Amniotic stem cell (primary cell): ENCODE data around the gene WIPI1.
A peak's percentile ranks its signal among the peaks of the same experiment; 100 is the strongest.
"Not testable (repeated sequence)": the region's sequence is repeated elsewhere in the genome, so short reads cannot be mapped to it uniquely, and the experiment has no call there.

Experiments used
- DNase-seq: peaks from one replicate; lab custom pipeline; 2025; lab: John Stamatoyannopoulos, UW

Gene WIPI1

DNA sequence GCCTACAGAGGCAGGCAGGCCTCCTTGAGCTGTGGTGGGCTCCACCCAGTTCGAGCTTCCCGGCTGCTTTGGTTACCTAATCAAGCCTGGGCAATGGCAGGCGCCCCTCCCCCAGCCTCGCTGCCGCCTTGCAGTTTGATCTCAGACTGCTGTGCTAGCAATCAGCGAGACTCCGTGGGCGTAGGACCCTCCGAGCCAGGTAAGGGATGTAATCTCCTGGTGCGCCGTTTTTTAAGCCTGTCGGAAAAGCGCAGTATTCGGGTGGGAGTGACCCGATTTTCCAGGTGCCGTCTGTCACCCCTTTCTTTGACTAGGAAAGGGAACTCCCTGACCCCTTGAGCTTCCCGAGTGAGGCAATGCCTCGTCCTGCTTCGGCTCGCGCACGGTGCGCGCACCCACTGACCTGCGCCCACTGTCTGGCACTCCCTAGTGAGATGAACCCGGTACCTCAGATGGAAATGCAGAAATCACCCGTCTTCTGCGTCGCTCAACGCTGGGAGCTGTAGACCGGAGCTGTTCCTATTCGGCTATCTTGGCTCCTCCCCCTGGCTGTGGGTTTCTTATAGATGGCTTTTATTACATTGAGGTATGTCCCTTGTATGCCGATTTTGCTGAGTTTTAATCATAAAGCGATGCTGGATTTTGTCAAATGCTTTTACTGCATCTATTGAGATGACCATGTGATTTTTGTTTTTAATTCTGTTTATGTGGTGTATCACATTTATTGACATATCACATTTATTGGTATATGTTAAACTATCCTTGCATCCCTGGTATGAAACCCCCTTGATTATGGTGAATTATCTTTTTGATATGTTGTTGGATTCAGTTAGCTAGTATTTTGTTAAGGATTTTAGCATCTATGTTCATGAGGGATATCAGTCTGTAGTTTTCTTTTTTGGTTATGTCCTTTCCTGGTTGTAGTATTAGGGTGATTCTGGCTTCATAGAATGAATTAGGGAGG is 43.4 kb downstream of the WIPI1 start:
- DNase-seq = peak; percentile 6

DNA sequence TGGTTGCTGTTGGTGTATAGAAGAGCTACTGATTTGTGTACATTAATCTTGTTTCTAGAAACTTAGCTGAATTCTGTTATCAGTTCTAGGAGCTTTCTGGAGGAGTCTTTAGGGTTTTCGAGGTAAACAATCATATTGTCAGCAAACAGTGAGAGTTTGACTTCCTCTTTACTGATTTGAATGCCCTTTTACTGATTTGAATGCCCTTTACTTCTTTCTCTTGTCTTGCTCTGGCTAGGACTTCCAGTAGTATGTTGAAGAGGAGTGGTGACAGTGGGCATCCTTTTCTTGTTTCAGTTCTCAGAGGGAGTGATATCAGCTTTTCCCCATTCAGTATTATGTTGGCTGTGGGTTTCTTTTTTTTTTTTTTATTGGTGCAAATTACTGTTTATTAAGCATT is 49.6 kb downstream of the WIPI1 start:
- not testable (repeated sequence) for DNase-seq

DNA sequence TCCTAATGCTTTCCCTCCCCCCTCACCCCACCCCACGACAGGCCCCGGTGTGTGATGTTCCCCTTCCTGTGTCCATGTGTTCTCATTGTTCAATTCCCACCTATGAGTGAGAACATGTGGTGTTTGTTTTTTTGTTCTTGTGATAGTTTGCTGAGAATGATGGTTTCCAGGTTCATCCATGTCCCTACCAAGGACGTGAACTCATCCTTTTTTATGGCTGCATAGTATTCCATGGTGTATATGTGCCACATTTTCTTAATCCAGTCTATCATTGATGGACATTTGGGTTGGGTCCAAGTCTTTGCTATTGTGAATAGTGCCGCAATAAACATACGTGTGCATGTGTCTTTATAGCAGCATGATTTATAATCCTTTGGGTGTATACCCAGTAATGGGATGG is 53.5 kb downstream of the WIPI1 start:
- not testable (repeated sequence) for DNase-seq

DNA sequence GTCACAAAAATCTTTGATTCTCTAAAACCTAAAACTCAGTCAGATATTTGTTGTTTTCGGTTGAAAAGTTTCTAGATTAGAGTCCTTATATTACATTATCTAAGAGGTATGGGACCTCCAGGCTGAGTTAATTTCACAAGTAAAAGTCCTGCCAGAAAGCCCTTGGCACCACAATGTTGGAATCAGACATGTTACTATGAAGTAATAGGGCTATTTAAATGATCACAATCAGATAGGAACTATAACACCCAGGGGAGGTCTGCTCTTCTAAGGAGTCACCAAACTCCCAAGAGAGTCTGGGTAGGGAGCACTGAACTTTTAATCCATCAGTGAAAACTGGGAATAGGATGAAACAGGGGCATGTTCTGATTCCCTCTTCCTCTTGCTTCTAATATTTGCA is 54.2 kb downstream of the WIPI1 start:
- DNase-seq = no peak

DNA sequence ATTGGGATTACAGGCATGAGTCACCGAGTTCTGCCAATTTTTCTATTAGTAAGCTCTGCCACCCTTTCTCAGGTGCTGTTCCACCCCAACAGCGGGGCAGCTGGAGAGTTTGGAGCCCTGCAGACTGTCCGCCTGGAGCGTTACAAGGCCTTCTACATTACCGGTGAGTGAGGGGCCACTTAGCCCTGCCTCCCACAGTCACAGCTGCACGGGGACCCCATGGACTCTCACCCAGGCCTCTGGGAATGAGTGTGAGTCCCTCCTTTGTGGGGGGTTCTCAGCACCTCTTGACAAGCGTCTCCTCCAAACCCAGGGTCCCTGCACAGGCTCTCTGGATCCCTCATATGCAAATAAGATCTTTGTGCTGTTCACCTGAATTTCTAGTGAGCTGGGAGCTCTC is 56.0 kb downstream of the WIPI1 start:
- DNase-seq = no peak

DNA sequence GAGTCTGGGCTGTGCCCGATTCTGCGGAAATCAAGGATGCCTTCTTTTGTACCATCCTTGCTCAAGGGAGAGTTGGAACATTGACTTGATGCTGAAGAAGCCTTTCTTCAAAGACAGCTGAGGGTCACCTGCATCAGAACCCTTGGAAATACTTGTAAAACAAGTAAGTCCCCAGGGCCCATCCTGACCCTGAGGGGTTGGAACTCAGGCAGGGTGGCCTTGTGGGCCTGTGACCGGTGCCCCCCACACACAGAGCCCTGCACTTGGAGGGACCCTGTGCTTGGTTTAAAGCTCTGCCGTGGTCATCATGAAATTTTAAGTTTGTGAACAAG is 56.9 kb downstream of the WIPI1 start:
- DNase-seq = no peak

DNA sequence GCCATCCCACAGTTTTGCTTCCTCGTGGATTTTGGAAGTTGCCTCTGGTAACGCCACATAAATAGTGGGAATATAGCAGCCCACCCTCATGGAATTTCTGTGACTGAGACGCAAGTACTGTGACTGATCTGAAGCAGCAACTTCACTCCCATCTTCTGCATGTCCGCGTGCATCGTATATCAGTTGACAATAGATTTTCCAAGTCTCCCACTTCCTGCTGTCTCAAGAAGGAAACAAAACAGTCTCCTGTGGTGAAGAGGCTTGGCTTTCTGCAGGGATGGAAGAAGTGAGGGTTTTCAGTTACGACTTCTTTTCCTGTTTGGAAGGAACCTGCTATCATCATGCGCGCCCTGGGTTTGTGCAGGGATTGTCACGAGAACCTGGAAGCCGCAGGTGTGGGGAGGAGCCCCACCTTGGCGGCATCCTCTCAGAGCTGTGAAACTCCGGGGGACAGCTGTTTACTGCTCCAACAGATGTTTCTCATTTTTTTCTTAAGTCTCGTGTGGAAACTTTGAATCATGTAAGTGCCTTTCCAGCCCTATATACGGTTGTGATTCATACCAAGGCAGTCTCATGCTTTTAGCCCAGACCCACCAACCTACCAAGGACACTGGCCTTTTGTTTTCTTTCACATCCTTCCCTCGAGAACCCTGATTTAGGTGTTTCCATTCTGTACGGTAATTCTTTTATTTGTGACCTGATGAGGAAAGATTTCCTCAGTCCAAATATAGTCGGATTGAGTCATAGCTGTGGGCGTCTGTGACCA is 57.5 kb downstream of the WIPI1 start:
- peak; percentile 68 for DNase-seq

DNA sequence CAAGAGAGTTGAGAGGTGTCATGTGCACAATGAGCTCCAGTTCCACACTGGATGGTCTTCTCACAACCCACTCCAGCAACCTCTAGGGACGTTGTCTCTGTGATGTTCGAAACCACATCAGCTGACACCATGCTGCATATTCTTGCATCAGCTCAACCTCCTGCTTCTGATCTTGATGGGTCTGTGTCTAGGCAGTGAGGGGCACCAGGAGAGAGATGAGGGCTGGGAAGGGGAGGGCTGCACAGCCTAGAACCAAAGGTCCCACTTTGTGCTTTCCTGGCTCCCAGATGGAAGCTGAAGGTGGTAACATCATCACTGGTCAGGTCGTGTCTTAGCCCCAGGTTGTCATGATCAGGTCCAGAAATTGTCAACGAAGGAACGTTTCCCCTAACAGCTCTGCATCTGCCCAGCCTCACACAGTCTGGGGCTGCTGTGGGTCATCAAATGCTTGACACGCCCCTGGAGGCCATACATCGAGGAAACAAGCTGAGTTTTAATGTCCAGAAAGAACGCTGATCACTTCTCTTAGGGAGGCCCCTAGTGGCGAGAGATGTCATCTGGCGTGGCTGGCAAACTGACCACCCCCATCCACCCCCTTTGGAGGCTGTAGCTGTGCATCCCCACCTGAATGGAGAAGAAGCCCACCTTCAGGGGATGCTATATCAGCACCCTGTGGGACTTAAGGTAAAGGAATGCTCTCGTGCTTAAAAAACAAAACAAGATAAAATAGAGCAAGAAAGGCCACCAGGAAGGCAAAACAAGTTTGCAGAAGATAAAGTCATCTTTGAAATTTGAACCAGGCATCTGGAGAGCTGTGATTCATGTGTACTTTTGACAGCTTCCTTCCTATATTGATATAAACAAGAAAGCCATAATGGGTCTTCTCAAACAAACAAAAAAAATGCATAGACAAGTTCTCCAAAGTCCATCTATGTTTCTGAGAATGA is 58.3 kb downstream of the WIPI1 start:
- peak; percentile 66 for DNase-seq

DNA sequence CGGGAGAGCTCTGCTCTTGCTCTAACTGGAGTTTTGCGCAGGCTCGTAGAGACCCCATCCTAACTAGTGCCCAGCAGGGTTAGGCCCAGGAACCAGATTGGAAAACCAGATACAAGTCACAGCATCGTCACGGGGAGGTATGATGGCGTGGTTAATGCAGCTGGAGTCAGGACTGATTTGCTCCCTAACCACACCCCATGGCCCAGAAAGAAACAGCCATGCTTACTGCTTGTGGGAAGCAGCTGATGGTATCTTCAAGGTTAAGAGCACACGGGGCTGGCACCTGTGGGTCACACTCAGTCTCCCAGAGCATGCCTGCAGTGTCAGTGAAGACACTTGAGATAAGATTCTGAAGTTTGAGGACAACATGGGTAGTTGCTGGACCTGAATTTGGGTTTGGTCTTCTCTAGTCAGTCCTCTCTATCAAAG is 60.2 kb downstream of the WIPI1 start:
- DNase-seq = no peak

DNA sequence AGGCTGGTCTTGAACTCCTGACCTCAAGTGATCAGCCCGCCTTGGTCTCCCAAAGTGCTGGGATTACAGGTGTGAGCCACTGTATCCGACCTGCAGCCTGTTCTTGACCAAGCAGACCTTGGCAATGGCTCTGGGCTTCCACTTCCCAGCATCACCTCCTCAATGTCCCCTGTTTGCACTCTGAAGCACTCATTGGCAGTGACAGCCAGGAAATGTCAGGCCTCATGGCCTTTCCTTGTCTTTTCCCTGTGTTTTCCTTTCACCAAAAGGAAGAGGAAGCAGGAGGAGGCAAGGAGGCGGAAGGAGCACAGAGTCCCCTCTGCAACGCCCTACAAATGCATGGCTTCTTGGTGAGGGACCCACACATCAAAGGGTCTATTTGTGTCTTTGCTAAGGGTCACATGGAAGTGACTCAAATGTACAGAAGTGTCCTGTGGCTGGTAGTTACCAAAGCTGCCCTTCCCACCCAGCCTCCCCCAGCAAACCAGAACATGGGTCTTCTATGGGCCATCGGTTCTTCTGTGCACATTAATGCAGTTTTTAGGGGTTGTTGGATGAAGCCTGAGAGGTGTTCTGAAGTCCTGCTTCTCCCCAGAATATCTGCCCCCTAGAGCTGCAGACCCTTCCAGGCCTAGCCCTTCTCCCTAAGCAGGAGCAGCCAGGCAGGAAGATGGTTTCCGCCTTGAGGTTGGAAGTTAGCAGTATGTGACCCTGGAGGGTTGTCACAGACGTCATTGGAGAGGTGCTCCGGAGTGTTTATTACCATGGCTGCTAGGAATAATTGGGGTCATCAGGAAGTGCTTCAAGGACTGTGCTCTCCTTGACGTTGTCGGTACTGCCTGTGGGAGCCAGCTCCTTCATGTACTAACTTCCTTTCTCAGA is 60.8 kb downstream of the WIPI1 start:
- no peak for DNase-seq

DNA sequence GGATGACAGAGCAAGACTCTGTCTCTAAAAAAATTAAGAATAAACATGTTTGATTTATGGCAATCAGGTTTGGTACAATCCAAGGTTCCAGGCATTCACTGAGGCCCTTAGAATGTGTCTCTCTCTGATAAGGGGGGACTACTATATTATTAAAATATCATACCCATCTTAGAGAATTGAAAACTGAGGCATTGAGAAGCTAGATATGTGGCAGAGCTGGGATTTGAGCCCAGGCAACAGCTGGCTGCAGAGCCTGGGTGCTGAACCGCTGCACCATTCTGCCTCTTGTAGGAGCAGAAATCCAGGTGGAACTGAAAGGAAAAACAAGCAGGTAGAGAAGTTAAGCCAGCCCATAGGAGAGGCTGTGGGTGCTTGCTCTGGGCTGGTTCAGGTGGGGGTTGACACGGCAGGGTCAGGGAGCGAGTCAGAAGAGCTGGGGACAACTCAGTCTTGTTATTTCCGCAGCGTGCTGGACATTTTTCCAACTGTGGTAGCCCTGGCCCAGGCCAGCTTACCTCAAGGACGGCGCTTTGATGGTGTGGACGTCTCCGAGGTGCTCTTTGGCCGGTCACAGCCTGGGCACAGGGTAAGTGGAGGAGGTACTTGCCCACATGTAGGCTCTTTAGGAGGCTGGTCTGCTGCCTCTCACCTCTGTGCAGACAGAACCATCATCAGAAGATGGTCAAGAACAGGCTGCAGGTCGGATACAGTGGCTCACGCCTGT is 62.5 kb downstream of the WIPI1 start:
- no peak for DNase-seq

DNA sequence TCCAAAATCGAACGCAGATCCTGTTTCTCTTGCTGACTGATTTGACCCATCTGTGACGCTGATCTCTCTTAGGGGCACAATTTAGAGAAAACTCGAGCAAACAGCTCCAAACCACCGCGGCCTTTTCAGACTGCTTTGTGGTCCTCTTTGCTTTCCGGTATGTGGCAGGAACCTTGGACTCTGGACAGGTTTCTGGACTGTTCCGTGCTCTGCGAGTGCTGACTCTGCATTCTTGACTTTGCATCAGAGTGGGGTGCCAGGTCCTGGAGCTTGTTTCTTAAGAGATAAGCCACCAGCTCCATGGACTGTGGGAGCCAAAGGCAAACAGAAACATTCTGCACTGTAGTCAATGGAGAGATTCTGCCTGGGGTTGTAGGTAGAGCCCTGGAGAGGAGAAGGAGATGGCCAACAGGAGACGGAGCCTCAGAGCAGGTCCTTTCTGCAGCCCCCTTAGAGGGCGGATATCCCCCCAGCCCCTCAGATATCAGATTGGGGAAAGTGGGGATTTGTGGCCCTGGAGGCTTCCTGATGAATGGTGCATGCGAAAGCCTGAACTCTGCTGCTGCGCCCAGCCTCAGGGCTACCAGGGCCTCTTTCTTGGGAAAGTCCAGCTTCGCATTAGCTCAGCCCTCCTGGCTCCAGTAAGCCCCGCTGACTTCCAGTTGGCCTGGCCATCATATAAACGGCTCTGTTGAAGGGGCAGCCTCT is 65.6 kb downstream of the WIPI1 start:
- DNase-seq = no peak

DNA sequence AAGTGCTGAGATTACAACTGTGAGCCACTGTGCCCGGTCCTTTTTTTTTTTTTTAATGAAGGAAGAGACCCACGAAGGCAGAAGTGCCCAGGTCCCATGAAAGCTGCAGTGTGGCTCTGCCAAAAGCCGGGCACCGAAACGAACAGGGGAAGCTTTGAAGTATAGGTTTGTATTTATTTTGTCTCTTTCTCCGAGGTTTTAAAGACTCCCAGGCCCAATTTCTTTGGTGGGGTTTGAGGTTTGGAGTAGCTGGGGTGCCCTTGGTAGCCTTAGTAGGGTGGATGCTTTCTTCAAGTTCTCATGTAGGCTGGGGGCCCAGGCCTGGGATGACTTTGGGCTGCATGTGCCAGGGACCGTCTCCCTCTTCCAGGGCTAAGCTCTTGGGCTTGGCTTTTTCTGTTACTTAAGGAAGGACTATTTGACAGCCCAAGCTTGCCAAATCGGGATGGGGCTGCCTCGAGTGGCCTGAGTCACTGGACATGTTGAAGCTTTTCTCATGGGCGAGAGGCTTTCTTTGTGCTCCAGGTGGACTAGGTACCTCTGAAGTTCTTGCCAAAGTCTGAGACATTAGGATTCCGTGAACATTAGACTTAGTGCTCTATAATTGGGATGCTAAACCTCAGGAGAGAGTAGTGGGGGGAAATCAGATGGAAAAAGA is 66.3 kb downstream of the WIPI1 start:
- no peak for DNase-seq

DNA sequence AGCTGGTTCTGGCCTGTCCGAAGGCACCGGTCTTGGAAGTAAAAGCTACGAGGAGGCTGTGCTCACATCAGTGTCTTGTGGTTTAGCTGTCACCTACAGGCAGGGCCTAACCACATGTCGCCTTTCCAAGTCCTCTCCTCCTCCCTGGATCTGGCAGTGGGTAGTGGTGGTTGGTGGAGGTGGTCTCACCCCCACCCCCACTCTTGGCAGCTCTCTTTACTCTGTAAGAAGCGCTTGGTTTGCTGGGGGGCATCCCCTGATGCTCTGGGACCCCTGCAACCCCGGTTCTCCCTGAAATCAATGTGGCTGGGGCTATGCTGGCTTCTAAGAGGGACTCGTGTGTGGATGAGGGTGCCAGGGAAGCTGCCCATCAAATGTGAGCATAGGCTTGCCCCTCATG is 68.3 kb downstream of the WIPI1 start:
- no peak for DNase-seq

DNA sequence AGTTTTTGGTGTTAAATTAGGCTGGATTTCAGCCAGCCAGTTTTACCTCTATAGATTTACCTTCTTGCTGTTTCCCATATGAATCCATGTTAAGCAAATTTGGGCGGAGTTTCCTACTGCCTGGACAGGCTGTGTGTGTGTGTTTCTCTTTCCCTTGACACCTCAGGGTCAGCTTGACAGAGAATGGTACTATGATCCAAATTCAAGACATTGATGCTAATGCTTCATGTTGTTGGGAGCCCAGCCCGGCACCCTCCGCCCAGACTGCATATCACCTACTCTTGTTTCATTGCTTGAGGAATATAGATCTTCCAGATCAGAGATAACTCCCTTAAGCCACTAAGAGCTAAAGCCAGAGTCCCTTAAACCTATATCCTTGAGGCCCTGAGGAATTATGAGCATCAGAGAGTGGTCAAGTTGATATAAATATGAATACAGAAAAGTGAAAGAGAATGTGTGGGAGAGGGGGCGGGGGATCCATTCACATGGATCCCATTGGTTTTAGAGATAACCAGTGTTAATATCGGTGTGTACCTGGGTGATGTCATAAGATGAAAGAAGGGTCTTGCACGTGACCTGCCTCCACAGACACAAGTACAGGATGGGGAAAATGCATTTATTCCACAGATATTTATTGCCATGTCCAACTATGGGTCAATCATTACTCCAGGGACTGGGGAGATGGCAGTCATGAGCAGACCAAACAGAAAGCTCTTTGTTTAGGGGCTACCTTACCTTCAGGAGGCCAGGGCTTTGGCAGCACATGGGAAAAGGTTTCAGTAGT is 69.7 kb downstream of the WIPI1 start:
- no peak for DNase-seq

DNA sequence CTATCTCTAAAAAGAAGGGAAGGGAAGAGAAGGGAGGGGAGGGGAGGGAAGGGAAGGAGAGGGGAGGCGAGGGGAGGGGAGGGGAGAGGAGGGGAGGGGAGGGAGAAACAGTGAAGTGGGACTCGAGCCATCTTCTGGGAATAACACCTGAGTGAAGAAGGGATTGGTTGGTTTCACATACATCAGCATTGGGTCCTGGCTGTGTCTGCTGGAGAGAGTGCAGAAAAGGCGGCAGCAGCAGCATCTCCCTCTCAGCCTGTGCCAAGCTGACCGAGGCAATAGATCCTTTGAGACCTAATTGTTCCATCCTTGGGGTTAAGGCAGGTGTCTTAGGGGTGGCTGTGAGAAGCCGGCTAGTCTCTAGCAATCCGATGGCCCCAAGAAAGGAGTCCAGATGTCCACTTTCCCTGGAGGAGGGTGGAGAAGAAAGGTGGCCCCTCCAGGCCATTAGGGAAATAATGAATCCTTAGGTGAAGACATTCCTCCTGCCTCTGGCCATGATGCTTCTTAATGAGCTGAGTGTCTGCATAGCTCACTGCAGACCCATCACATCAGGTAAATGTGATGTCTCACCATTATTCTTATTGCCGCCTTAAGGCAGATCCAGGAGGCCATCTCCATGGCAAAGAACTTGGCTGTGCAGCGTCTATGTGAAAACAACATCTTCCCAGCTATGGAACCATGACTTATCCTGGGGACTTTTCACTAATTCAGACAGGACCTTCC is 71.6 kb downstream of the WIPI1 start:
- no peak for DNase-seq

DNA sequence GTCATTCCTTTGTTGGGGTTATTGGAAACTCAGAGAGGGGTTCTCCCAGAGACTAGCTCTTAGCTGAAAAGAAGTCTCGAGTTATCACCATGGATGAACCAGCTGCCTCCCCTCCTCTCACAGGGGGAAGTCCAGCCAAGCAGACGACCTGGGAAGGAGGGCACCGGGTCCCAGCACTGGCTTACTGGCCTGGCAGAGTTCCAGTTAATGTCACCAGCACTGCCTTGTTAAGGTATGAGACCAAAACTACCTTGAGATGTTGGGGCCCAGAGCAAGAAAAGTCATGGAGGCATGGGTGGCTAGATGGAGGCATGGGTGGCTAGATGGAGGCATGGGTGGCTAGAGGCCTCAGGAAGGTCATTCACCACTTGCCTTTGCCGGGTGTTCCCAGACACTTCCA is 72.4 kb downstream of the WIPI1 start:
- no peak for DNase-seq

DNA sequence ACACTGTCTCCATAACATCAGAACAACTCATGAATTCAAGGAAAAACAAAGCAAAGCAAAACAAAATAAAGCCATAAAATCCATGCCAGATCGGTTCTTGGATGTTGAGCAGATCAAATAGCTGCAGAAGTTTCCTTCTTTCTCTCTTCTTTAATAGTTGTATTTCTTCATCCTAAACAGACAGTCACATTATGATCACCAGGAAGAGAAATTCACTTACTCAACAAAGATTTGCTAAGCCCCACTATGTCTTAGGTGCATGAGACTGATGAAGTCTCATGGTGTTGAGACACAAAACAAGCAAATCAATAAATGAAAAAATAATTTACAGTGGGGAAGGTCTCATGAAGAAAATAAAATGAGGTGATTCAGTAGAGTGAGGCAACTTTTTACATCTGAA is 72.8 kb downstream of the WIPI1 start:
- DNase-seq = no peak
